ENCODE results near the gene MOXD1.

GRCh38 chr6:132369526-132369925, 31.7 kb downstream of the MOXD1 start:
- TF ChIP-seq CTCF (IDR thresholded peaks at IDR 0.05) = no peak
- TF ChIP-seq POLR2A (IDR thresholded peaks at IDR 0.05) = no peak
